Amniotic epithelial cell (primary cell): ENCODE results near the gene TMEM134.

ENCODE experiments used
- DNase-seq: peaks from one replicate; pipeline ENCODE4 v3.0.0-alpha.2; 2010; ENCODE audit warnings: low read depth

The TMEM134 gene

DNA sequence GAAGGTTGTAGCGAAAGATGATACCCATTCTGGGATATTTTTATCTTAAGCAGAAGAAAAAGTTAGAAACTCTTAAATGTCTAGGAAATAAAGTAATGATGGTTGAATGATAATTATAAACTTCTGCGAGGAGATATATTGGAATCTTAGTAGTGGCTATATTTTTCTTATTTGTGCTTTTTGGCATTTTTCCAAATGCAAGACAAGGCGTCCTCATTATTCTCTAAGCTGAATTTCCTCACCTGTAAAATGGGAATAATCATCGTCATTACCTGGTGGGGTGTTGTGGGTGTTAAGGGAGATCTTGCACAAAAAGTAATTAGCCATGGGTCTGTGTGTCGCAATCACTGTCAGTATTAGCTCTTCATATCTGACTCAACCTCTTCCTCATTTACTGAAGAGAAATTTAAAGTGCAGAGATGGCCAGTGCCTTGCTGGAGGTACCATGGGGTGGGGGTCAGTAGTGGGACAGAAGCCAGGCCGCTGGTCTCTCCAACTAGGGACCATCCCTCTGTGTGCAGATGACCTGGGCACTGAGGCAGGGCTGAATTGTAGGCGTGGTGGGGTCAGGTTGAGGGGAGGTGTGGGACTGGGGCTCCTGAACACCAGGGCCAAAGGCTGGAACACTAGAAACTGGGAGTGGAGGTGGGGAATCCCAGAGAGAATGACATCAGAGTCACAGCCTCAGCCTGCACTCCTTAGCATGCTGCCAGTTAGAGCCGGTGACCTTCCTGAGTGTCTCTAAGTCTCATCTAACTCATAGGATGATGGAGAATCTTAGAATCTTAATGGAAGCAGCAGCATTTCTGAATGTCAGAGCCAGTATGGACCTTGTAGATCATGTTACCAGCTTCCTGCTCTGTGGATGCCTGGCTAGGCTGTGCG, 32.0 kb upstream of the TMEM134 start:
- DNase-seq, result no peak

GRCh38 chr11:67500484-67500821, 31.4 kb upstream of the TMEM134 start:
- DNase-seq, result no peak

DNA sequence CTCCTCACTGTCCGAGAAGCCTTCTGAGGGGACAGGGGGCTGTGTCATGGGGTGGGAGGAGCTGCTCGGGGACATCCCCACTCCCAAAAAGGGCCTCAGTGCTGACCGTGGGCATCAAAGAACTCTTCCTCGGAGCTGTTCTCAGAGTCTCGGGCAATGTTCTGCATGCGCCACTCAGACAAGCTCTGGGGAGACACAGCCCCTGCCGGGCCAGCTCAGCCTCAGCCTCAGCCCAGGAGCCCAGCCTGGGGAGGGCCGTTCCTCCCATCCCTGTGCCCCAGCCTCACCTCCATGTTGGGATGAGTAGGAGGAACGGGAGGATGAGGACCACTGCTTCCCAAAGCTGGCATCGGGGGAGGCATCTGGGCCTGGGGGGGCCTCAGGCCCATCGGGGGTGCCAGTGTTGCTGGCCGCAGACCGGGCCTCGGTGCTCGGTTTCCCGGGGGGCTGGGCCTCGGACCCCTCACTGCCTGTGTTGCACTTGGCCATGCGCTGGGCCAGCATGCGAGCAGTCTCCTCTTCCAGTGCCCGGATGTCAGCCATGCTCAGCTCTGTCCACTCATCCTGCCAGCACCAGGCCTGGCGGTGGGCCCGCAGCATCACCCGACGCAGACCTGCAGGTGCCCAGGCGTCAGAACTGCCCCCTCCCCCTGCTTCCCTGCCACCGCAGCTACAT, 30.9 kb upstream of the TMEM134 start:
- DNase-seq, result no peak

GRCh38 chr11:67498544-67498972, 29.5 kb upstream of the TMEM134 start:
- DNase-seq, result no peak

DNA sequence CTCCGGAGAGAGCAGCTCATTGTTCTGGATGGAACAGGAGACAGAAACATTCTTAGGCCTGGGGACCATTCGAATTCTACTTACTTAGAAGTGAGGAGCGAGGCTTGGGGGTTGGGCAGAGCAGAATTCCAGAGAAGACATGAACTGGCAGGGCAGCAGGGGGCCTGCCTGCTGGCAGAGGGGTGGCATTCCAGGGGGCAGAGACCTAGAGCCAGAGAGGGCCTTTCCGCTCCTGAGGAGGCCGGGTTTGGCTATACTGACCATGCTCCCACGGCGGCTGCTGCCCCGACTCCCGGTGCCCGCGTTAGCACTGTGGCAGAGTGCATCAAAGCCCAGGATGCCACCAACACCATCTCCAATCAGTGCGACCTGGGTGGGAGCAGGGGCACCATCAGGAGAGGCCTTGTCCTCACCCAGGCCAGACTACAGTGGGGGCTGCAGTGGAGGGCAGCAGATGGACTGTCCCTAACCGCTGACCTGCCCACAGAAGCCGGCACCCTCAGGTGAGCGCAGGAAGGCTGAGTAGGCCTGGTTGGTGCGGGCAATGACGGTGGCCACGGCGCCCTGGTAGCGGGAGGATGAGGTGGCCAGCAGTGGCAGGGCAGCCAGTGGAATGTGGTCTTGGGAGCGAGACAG, 28.7 kb upstream of the TMEM134 start:
- no peak for DNase-seq

- DNase-seq, result no peak
Measured at GRCh38 chr11:67496113-67496512, 27.1 kb upstream of the TMEM134 start.

GRCh38 chr11:67495234-67496005, 26.4 kb upstream of the TMEM134 start:
- DNase-seq, result no peak

- DNase-seq, result no peak
Measured at GRCh38 chr11:67494371-67495233, 25.6 kb upstream of the TMEM134 start.

GRCh38 chr11:67493548-67494370, 24.7 kb upstream of the TMEM134 start:
- no peak for DNase-seq

DNA sequence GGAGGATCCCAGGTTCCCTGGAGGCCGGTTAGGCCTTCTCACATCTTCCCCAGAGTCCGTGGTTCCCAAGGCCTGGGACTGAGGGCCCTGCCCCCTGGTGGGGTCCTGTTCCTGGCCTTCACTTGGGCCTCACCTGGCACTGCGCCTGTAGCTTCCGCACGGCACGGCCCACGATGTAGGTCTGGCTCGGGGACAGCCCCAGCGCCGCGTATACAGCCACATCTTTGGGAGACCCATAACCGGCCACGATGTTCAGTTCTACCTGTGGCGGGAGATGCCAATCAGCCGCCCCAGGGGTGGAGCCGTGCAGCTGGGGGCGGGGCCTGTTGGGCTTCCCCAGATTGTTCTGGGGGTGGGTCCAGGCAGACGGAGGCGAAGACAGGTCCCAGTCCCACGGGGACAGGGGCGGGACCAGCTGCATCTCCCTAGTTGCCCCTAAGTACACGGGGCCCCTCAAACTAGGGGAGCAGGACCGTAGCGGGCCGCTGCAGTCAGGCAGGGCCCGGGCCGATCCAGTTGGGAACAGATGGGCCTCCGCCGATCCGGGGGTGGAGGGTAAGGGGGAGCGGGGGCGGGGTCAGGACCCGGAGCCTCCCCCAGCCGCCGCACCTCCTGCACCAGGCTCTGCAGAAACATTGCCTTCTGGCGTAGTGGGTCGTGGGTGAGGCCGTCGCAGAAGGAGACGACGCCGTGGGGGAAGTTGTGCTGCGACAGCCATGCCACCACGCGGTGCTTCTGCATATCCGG, 23.9 kb upstream of the TMEM134 start:
- no peak for DNase-seq

DNA sequence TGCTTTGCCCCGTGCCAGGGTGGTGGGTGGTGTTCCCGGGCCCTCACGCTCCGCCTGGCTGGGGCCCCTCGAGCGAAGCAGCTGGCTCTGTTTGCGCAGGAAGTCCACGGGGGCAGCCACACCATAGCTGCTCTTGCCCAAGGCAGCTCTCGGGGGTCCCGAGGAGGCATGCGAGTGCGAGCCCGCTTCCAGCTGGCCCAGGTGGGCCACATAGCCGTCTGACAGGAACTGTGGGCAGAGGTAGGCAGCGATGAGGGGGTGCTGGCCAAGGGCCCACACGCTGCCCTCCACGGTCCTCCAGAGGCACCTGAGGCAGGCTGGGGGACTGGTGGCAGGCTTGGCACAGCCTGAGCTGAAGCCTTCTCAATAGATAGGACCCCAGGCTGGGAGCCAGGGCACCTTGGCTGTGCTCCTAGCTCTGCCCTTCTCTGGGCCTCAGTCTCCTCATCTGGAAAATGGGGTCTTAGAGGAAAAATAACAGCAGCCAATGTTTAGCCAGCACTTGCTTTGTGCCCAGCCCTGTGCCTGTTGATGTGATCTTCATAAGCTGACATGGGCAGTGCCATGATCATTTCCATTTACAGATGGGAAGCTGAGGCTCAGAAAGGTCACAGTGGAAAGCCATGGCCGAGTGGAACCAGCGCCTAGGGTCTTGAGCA, 23.1 kb upstream of the TMEM134 start:
- no peak for DNase-seq

DNA sequence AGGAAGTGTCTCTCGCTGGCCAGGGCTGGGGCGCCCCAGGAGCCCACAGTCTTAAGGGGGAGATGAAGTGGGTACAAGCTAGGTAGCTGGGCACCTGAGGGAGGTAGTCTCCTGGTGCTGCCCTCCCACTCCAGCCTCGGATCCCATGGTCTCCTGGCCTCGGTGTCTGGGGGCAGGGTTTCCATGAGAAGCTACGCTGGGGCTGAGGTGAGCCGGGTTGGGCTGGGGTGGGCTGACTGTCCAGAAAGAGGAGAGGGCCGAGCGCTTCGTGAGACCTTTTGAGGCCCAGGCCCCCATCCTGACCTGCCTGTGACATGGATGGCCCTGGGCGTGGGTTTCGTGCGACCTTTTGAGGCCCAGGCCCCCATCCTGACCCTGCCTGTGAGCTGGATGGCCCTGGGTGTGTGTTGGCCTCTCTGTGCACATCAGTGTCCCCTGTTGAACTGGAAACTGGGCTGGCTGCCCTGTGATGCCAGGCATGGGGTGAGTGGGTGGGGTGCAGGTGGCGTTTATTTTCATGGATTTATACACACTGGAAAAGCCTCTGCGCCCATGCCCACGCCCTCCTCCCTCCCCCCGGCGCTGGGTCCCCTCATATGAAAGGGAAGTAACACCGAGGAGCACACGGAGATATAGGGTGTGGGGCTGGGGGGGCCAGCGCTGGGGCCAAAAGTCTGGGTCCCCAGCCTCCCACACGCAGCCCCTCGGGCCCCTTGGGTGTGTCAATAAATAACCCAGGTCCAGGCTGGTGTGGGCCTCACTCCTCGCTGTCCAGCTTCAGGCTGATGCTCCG, 22.4 kb upstream of the TMEM134 start:
- no peak for DNase-seq

DNA sequence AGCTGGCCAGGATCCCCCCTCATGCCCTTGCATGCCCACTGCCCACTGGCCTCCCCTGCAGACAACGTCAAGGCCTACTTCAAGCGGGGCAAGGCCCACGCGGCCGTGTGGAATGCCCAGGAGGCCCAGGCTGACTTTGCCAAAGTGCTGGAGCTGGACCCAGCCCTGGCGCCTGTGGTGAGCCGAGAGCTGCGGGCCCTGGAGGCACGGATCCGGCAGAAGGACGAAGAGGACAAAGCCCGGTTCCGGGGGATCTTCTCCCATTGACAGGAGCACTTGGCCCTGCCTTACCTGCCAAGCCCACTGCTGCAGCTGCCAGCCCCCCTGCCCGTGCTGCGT, 21.6 kb upstream of the TMEM134 start:
- no peak for DNase-seq

DNA sequence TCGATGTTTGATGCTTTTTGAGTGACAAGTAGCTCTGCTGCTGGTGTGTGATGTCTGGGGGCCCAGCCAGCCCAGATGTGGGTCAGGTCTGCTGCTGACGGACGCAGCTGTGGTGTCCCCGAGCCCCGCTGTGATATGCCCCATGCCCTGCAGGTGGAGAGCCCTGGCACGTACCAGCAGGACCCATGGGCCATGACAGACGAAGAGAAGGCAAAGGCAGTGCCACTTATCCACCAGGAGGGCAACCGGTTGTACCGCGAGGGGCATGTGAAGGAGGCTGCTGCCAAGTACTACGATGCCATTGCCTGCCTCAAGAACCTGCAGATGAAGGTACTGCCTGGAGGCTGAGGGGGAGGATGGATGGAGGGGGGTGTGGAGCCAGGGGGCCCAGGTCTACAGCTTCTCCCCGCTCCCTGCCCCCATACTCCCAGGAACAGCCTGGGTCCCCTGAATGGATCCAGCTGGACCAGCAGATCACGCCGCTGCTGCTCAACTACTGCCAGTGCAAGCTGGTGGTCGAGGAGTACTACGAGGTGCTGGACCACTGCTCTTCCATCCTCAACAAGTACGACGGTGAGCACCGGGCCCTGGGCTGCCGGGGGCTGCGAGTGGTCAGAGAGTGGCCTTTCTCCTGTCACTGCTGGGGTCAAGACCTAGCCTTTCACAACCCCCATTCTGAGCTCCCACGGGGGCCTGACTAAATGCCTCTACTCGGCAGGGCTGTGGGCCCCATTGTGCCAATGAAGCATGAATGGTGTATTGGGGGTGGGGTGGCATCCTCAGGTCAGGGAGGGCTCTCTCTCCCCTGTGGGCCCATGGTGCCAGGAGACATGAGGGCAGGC, 21.1 kb upstream of the TMEM134 start:
- DNase-seq, result no peak

DNA sequence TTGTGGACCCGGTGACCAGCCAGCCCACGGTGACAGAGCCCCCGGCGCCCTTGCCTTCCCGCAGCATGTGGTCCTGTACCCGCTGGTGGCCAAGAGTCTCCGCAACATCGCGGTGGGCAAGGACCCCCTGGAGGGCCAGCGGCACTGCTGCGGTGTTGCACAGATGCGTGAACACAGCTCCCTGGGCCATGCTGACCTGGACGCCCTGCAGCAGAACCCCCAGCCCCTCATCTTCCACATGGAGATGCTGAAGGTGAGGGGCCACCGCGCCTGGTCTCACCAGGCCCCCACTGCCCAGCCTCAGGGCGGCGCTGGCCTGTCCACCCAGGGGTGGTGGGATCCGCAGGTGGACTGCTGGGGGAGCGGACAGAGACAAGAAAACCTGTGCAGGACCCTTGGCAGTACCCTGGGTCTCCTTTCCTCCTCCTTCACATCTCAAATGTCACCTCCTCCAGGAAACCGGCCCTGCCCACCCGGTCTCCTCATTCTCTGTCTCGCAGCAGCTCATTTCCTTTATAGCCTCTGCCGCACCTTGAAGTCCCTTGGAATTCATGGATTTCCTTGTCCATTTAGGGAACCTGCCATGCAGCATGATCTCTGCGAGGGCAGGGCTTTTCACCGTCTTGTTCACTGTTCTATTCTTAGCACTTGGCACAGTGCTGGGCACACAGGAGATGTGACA, 20.3 kb upstream of the TMEM134 start:
- DNase-seq, result no peak

GRCh38 chr11:67486481-67487195, 17.6 kb upstream of the TMEM134 start:
- no peak for DNase-seq
